GM19240 (cell line): ENCODE results near the gene IFIT3.
"Not testable (repeated sequence)": the region's sequence is repeated elsewhere in the genome, so short reads cannot be mapped to it uniquely, and the experiment has no call there.

Experiments
- DNase-seq: peaks from one replicate; pipeline ENCODE4 v3.0.0; 2011; ENCODE audit warnings: low spot score; ENCODE audit not compliant: insufficient read length

Gene IFIT3

GRCh38 chr10:89304026-89304425 is 23.8 kb upstream of the IFIT3 start:
- no peak for DNase-seq

- no peak for DNase-seq
Observed at GRCh38 chr10:89304446-89304845, 23.4 kb upstream of the IFIT3 start.

GRCh38 chr10:89304925-89305324 is 22.9 kb upstream of the IFIT3 start:
- no peak for DNase-seq

GRCh38 chr10:89305766-89306433 is 21.9 kb upstream of the IFIT3 start:
- no peak for DNase-seq

- DNase-seq = no peak
Observed at GRCh38 chr10:89306434-89307268, 21.1 kb upstream of the IFIT3 start.

- no peak for DNase-seq
Observed at GRCh38 chr10:89307269-89307577, 20.6 kb upstream of the IFIT3 start.

GRCh38 chr10:89308266-89308665 is 19.5 kb upstream of the IFIT3 start:
- DNase-seq = no peak

GRCh38 chr10:89308736-89309135 is 19.1 kb upstream of the IFIT3 start:
- no peak for DNase-seq

- no peak for DNase-seq
Observed at GRCh38 chr10:89309156-89310055, 18.4 kb upstream of the IFIT3 start.

- no peak for DNase-seq
Observed at GRCh38 chr10:89310056-89310893, 17.5 kb upstream of the IFIT3 start.

- no peak for DNase-seq
Observed at GRCh38 chr10:89312973-89313372, 14.8 kb upstream of the IFIT3 start.

GRCh38 chr10:89314676-89315075 is 13.1 kb upstream of the IFIT3 start:
- no peak for DNase-seq

GRCh38 chr10:89318047-89318446 is 9.8 kb upstream of the IFIT3 start:
- DNase-seq = not testable (repeated sequence)

GRCh38 chr10:89325081-89325480 is 2.7 kb upstream of the IFIT3 start:
- DNase-seq = not testable (repeated sequence)

- not testable (repeated sequence) for DNase-seq
Observed at GRCh38 chr10:89325856-89326255, 1.9 kb upstream of the IFIT3 start.

- DNase-seq = no peak
Observed at GRCh38 chr10:89329151-89329550, 1.4 kb downstream of the IFIT3 start.

- not testable (repeated sequence) for DNase-seq
Observed at GRCh38 chr10:89330014-89330413, 2.2 kb downstream of the IFIT3 start.

GRCh38 chr10:89330537-89331212 is 2.9 kb downstream of the IFIT3 start:
- DNase-seq = no peak

- DNase-seq = not testable (repeated sequence)
Observed at GRCh38 chr10:89331487-89332122, 3.8 kb downstream of the IFIT3 start.

- DNase-seq = no peak
Observed at GRCh38 chr10:89332123-89332633, 4.4 kb downstream of the IFIT3 start.
